SK-MEL-5 (cell line): ENCODE data around the gene CACNA1C. TPM values are rescaled to one million over a fixed set of nuclear protein-coding genes. Genes with fewer than 3 reads are reported as not detected.

Experiments used
- DNase-seq: peaks from one replicate; pipeline ENCODE4 v3.0.0-alpha.2; 2016; ENCODE audit warnings: low read depth, low spot score
- in situ Hi-C: cut with HindIII; loops from 2 replicates; pipeline ENCODE4 v1.10.0; 2016; ENCODE audit warnings: low sequenced_read_pairs, high pct_unique_total_duplicates, low pct_unique_long_range_greater_than_20kb
- total RNA-seq: library from RNA; depleted of rRNA; stranded (reverse); fragments of >200 nt; shearing (Covaris generic); gene quantifications from 2 replicates; pipeline ENCODE4 v1.2.3, GENCODE V29; 2014

The CACNA1C gene
- total RNA-seq, 1 experiment from 2014 or later = 0.05 TPM

DNA sequence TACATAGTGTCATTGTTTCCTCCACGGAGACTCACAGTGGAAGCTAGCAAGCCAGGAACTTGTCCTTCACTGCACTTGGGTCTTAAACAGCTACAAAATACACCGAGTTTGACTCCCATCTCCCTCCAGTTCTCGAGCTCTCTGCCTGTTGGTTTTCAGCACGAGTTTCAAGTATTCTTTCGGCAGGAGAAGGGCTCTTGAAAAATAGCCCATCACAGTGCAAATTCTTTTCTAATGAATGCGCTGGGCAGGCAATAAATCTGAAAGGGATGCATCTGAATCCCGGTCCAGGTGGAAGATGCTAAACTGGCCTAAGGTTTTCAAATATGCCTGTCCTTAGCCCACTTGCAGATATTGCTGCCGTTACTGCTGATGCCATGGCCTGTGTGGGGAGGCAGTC, 173.9 kb downstream of the CACNA1C start:
- DNase-seq = no peak
- in situ Hi-C loops = no loop called here

DNA sequence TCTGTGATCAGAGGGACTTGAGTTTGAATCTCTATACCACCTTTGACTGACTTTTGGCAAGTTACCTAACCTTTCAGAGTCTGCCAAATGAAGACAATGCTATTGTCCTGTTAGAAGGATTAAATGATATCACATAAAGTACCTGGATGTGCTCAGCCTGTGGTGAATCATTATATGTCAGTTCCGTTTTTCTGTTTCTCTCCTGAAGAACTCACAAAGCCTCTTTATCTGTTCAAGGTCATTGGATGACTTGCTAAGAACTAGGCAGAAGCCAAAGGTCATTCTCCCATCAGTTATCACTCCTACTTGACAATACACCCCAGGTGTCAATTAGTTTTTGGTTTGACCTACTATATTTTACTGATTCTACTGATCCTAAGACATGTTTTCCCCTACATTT, 174.6 kb downstream of the CACNA1C start:
- in situ Hi-C loops = no loop called here
- DNase-seq = no peak

DNA sequence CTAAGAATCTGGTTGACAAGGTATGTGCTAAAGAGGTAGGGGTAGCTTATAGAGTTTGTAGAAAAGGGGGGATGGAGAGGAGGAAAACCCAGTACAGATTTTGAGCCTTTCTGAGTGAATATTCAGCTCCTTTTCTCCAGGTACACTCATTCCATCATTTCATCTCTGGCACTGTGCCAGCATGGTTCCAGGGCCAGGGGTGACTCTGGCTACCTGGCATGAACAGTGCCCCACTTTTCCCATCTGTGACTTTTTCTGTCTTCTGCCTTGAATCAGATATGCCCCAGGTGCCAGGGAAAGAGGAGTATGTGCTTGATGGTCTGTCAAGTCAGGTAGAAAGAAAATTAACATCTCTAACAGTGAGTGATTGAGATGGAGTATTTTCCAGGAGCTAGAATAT, 175.7 kb downstream of the CACNA1C start:
- no peak for DNase-seq
- in situ Hi-C loops = no loop called here

DNA sequence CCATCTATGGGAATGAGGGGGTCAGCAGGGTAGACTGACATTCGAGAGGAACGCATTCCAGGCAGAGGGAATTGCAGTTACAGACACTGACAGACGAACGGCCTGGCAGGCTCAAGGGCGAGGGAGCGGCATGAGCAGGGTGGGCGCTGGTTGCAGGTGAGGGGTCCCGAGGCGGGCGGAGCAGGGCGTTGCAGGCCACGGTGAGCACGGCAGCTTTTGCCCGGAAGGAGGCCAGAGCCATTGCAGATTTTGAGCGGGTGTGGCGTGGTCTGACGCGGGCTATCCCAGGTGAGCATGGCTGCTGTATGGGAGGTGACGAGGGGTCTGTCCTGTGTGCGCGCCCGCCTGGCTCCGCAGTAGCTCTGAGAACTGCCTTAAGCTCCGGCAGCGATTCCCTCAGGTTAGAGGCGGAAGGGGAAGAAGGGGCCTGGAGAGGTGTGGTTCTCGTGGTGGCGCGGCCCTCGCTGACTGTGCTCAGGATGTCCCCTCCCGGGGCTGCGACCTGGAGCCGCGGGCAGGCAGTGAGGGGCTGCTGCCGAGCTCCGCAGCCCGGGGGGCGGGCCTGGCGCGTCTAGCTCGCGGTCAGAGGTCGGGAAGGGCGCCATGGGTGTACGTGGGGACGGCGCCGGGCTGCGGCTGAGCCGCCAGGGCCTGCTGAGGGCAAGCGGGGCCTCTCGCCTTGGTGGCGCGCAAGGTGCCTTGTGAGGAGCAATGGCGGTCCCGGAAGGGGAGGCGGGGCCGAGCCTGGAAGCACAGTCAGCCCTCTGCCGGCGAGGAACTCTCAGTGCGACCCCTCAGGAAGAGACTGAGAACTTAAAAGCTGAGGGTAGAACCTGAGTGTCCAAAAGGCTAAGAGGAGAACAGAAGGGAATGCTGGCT, 177.1 kb downstream of the CACNA1C start:
- in situ Hi-C loops = no loop called here
- DNase-seq = peak; percentile 7

DNA sequence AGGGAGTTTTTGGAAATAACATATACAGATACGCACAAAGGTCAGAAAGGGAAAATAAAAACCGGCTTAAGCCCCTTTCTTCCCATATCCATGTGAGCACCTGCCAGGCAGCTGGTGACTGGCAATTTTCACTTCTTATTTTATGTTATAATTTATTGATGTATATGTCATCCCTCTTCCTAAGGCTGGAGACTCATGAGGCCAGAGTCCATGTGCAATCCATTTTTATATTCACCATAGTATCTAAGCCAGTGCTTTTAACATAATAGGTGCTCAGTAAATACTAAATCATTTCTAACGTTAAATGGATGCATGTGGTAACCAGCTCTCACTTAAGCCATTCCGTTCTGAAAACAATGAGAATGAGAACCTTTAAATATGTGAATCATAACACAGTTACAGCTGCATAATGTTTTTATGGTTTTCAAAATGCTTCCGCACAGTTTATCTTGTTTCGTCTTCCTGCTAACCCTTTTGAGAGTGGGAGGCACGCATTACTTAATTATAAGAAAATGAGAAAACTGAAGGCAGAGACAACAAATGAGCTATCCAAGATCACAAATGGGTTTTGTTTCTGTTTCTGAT, 178.3 kb downstream of the CACNA1C start:
- DNase-seq = no peak
- in situ Hi-C loops = no loop called here

DNA sequence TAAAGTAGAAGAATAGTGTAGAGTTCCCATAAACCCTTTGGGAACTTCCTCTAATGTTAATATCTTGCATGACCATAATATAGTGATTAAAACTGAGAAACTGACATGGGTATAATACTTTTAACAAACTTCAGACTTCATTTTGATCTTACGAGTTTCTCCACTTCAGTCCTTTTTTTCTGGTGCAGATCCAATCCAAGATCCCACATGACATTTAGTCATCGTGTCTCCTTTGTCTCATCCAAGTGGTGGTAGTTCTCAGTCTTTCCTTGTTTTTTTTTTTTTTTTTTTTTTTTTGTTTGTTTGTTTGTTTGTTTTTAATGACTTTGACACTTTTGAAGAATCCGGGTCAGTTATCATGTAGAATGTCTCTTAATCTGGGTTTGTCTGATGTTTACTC, 179.2 kb downstream of the CACNA1C start:
- no peak for DNase-seq
- in situ Hi-C loops = no loop called here

DNA sequence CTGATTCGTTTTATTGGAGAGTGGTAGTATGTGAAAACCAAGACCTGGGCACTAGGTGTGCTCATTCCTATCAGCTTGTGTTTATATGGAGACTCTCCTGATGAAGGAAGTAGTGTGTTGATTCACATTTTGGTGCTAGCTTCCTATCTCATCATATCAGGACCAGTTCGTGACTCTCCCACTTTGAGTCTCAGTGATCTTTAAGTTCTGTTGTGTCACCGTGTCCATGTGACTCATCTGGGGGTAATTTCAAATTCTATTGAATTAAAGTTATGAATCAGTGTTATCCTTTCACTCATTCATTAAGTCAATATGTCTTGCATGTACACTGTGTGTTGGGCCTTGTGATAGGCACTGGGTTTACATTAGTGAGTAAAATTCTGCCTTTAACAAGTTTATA, 180.2 kb downstream of the CACNA1C start:
- in situ Hi-C loops = no loop called here
- DNase-seq = no peak

DNA sequence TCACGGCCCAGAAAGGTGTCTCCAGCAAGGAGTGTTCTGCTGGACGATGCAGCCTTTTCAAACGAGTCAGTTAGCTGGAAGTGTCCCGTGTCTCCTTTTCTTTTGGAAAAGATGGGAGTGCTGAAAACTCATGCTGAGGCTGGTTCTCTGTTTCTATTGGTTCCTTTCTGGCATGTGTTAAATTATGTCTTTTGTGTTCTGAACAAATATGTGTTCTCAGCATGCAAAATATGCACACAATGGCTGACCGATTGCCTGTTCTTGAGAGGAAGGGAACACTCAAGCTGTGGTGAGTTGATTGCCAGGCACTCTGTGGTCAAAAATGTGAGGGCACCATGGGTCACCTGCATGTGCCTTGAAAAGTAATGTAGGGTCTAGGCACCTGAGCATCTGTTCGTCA, 181.3 kb downstream of the CACNA1C start:
- no peak for DNase-seq
- in situ Hi-C loops = no loop called here

DNA sequence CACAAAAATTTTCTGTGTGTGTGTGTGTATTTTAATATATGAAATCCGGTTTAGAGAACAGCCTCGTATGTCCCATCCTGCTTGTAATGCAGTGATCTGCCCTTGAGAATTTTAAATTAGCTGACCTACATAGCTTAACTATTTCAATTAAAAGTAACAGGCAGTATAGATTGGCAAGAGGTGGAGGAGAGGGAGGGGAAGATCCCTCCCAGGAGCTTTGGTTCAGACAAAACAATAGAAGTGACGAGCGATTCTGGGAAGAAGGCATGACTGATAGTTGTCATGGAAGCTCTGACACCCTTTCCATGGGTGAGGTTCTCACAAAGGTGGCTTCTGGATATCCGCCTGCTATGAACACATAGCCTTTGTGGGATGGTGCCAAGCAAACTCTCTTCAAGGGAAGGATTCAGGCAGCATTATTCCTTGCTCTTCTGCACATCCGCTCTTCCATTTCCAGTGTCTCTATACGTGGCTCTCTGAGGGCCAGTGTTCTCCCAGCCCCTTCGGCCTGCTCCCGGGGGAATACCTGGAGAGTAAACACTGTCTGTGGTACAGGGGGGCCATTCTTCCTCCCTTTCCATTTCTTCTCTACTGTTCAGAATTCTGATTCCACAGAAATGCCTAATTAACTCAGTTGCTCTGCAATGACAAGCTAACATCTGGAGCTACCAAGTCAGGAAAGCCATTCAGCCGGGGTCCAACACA, 182.0 kb downstream of the CACNA1C start:
- in situ Hi-C loops = no loop called here
- DNase-seq = no peak

DNA sequence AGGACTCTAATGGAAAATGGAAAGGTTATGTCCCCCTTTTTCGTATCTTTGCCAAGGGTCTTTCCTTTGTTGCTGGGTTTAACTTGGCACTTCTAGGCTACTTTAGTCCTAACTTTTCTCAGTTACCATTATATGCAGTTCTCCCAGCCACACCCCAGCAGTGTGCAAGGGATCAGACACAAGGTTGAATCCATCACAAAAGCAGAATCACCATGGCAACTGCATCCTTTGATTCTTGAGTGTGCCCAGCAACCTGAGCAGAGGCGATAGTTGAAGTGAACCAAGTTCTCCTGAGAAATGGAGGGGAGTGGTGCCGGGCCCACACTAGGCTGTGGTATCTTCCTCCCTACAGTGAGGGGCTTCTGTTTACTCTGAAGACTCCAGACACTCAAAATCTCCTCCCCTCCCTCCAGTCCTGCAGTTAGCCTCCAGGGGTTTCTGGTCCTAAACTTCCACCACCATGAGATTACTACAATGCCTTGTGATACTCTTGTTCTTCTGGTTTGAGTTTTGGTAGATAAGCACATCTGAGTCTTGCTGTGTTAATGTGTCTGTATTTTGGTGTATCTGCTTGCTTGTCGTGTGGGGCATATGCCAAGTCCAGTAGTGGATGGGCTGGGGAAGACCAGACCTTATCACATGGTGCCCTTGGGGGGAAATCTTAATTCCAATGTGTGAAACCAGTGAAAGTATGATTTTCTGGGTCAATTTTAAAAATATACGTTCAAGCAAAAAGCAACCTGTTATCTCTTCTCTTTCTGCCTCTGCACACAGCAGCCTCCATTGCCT, 183.9 kb downstream of the CACNA1C start:
- DNase-seq = no peak
- in situ Hi-C loops = no loop called here

DNA sequence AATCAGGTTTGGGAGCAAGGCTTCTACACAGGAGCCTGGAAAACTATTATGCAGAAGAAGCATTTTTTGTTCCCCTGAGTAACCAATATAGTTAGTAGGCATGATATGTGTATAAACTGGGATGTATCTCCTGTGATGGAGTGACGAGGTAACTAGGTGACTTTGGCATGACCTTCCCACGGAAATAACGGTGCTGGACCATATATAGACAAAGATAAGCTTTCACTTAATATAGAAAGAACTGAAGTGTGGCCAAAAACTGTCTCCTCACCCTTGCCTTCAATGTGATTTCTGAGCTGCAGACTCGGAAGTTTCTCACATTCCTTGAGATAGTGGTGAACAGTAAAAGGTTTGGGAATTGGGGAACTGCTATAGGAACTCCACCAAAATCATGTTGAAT, 185.3 kb downstream of the CACNA1C start:
- in situ Hi-C loops = no loop called here
- DNase-seq = no peak

DNA sequence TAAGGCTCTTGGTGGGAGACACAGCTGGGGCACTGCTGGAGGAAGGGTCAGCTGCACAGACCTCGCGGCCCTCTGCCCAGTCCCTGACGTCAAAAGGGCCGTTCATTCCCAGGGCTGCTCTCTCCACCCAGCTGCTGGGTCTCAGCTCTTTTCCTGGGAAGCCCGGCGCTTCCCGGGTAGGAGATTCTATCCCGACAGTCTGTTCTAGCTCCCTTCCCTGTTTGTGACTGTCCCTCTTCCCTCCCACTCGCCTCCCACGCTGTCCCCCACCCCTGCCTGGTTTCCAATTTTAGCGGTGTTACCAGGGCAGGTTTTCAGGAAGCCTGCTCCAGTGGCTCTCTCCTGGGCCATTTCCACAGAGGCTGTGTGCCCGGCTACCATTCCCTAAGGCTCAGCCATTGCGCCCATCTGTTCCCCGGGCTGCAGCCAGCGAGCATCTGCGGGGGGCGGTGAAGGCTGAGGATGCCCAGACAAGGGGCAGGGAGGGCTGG, 186.6 kb downstream of the CACNA1C start:
- no peak for DNase-seq
- in situ Hi-C loops = no loop called here

DNA sequence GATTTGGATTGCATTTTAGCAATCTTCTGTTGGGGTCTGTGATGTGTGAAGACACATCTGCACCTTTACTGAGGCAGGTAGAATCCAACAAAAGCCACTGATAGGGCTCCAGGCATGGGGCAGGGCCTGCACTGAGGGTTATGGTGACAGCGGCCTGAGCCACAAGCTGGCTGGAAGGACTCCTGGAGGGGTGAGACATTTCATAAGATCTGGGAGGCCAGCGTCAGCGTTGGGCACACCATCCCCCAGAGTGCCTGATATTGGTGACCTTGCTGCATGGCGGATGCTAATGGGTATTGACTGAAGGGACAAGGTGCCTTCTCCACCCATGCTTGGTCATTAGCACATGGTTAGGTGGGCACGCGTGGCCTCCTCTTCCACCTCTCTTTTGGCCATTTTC, 187.6 kb downstream of the CACNA1C start:
- in situ Hi-C loops = no loop called here
- DNase-seq = no peak

DNA sequence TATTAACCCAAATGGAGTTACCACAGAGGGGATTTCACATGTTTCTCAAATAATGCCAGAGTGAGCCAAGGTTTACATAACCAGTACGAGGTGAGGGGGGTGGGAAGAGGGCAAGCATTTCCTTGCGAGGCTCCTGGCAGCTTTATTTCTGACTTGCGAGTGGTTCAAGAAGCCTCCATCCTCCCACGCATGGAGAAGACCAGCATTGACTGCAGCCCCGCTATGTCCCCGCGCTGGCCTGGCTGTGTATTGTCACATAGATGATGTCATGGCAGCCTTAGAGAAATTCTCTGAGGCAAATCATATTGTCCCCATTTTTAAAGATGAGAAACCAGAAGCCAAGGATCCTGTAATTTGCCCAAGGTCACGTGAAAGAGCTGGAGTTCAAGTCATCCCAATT, 188.2 kb downstream of the CACNA1C start:
- DNase-seq = no peak
- in situ Hi-C loops = no loop called here

DNA sequence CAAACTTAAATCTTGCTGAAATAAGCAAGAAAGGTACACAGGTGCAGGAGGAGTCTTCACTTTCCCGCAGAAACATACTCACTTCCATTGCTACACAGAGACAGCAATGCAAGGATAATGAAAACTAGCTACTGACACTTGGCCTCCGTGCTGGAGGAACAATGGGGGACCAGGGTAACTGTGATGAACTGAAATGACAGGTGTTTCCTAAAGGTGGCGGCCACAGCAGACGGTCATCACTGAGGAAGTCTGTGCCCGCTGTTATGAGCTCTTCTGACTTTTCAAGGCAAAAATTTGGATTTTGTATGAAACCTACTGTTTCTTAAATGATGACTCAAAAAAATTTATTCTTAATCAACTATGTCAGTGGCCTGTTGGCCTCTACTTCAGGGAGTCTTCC, 189.4 kb downstream of the CACNA1C start:
- in situ Hi-C loops = no loop called here

DNA sequence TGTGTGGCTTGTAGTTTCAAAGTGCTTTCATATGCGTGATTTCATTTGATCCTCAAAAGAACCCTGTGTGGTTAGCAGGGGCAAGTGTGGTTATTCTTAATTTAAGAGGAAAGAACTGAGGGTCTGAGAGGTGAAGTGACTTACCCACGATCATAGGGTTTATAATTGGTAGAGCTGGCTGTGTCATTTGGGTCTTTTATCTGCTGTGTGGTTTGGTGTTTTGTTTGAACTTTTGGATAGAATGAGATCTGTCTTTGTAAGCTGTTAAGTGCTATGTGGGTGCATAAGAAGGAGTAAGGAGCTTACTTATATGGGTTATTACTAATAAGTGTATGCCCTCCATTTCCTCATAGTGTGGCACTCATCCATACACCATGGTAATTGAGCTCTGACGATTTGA, 190.0 kb downstream of the CACNA1C start:
- in situ Hi-C loops = no loop called here
- no peak for DNase-seq

More for the DNA sequence above, 189.4 kb downstream of the CACNA1C start:
- no peak for DNase-seq

DNA sequence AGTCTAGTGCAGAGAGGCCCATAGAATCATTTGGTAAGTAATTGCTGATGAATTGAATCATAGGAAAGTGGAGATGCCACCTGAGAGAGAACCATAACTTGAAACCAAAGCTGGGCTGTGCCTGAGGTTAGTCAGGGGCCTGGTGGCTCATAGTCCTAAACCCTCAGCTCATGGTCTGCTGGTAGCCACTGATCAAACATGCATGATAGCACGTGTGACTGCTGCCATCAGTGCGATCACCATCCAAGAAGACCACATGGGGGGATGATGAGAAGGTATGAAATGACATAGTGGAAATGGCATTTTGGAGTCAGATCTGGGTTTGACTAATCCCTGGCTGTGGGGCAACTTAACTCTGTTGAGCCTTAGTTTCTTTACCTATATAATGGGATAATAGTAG, 190.5 kb downstream of the CACNA1C start:
- DNase-seq = no peak

More for the DNA sequence above, 190.5 kb downstream of the CACNA1C start:
- in situ Hi-C loops = no loop called here
